Measurements from ENCODE around the gene RNF135.

GRCh38 chr17:30921544-30922196 is 49.2 kb upstream of the RNF135 start, which contains the start of gene ADAP2:
- TF ChIP-seq EZH2 (IDR thresholded peaks at IDR 0.05), result no peak
- peak; percentile 85 for TF ChIP-seq POLR2AphosphoS5 (IDR thresholded peaks at IDR 0.05; ENCODE audit: low read depth, low read length)
- no peak for TF ChIP-seq CTCF (IDR thresholded peaks at IDR 0.05 in 2 of 3, conservative IDR thresholded peaks at IDR 0.05 in 1 of 3; ENCODE audit: borderline replicate concordance in 1 of 3, insufficient read depth in 1 of 3, low read depth in 2 of 3, low read length in 2 of 3)
- no peak for TF ChIP-seq ZNF274 (IDR thresholded peaks at IDR 0.05; ENCODE audit: low read depth, low read length)
- TF ChIP-seq RAD21 (IDR thresholded peaks at IDR 0.05; ENCODE audit: low read depth), result no peak
- TF ChIP-seq TCF7L2 (IDR thresholded peaks at IDR 0.05; ENCODE audit: borderline replicate concordance, extremely low read depth, insufficient read depth, insufficient read length), result no peak
- no peak for TF ChIP-seq CEBPB (IDR thresholded peaks at IDR 0.05; ENCODE audit: low read depth)
- TF ChIP-seq EZH2phosphoT487 (IDR thresholded peaks at IDR 0.05; ENCODE audit: borderline replicate concordance), result no peak

Measured in HCT116 (cell line).